Activated CD4-positive, alpha-beta T cell treated with anti-CD3 and anti-CD28 coated beads for 4 hours (primary cell): ENCODE data around the gene GJD2.

Experiments
- DNase-seq, 2 donors: peaks; one replicate each; pipeline ENCODE4 v3.0.0-alpha.2; 2020

The GJD2 gene

GRCh38 chr15:34754674-34755418, at the start of gene GJD2:
GJD2 (minus strand) TSS chr15:34754998; CDS start chr15:34754488, 510 bp downstream.
- no peak for DNase-seq

- DNase-seq, result no peak
Observed at GRCh38 chr15:34804113-34804512, 49.3 kb upstream of the GJD2 start.

GRCh38 chr15:34802803-34803750, 48.3 kb upstream of the GJD2 start:
- DNase-seq, result no peak

GRCh38 chr15:34802371-34802770, 47.6 kb upstream of the GJD2 start:
- no peak for DNase-seq

GRCh38 chr15:34799149-34800101, 44.6 kb upstream of the GJD2 start:
- no peak for DNase-seq

GRCh38 chr15:34796847-34797435, 42.1 kb upstream of the GJD2 start:
- no peak for DNase-seq

GRCh38 chr15:34795267-34796081, 40.7 kb upstream of the GJD2 start, which contains the start of gene ACTC1:
ACTC1 (minus strand) TSS chr15:34795549; CDS start chr15:34794808, 741 bp downstream.
- no peak for DNase-seq

- DNase-seq, result no peak
Observed at GRCh38 chr15:34794590-34795206, 39.9 kb upstream of the GJD2 start.

GRCh38 chr15:34793901-34794300, 39.1 kb upstream of the GJD2 start:
- DNase-seq, result no peak

GRCh38 chr15:34793071-34793470, 38.3 kb upstream of the GJD2 start:
- no peak for DNase-seq

- no peak for DNase-seq
Observed at GRCh38 chr15:34791701-34792100, 36.9 kb upstream of the GJD2 start.

GRCh38 chr15:34790121-34790520, 35.3 kb upstream of the GJD2 start:
- no peak for DNase-seq

- no peak for DNase-seq
Observed at GRCh38 chr15:34789326-34789725, 34.5 kb upstream of the GJD2 start.

GRCh38 chr15:34786206-34786605, 31.4 kb upstream of the GJD2 start:
- no peak for DNase-seq

GRCh38 chr15:34783991-34784390, 29.2 kb upstream of the GJD2 start:
- no peak for DNase-seq

GRCh38 chr15:34783431-34783830, 28.6 kb upstream of the GJD2 start:
- DNase-seq, result no peak

GRCh38 chr15:34782901-34783300, 28.1 kb upstream of the GJD2 start:
- no peak for DNase-seq

- no peak for DNase-seq
Observed at GRCh38 chr15:34780725-34781124, 25.9 kb upstream of the GJD2 start.

GRCh38 chr15:34776606-34777105, 21.9 kb upstream of the GJD2 start:
- no peak for DNase-seq

- no peak for DNase-seq
Observed at GRCh38 chr15:34773917-34774316, 19.1 kb upstream of the GJD2 start.

GRCh38 chr15:34773013-34773412, 18.2 kb upstream of the GJD2 start:
- no peak for DNase-seq
